Endometrial microvascular endothelial cells (primary cell): ENCODE data around the gene FHIT. TPM values are rescaled to one million over a fixed set of nuclear protein-coding genes. Genes with fewer than 3 reads are reported as not detected.

Source experiments
- in situ Hi-C: cut with HindIII; loops from 2 replicates; pipeline ENCODE4 v1.10.0; 2017; ENCODE audit warnings: low sequenced_read_pairs, low pct_unique_long_range_greater_than_20kb; ENCODE audit errors: inconsistent ontology term
- total RNA-seq: library from RNA; depleted of rRNA; stranded (reverse); fragments of >200 nt; gene quantifications from one replicate; pipeline ENCODE4 v1.2.3, GENCODE V29; 2015; ENCODE audit errors: inconsistent ontology term

Gene FHIT
- total RNA-seq, 1 donor from 2014 or later = 0.19 TPM

DNA sequence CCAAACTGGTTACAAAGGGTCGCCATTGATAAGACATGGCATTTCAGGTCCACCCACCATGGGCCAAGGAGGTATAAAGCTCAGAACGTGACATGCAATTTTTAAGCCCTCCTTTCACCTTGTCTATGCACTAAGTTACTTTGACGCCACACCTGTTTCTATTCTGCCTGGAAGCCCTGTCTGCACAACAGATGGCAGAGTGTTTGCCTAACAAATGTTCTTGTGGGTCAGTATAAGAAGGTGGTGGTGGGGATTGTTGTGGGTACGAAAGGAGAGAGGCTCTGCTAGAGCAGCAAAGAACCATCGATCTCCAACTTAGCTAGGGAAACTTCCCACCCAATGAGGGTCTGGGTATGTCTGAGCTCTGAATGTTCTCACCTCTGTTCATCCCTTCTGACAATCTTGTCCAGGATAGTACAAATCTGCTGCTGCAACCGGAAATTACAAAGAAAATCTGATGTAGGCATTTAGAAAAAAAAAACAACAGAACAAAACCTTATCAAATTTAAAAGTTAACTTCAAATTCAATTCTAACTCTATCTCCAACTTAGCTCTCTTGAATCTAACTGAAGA is 1256.4 kb downstream of the FHIT start:
- in situ Hi-C loops = no loop called here

- in situ Hi-C loops = no loop called here
These were observed 1258.7 kb downstream of the FHIT start for GRCh38 chr3:59992578-59992977.

DNA sequence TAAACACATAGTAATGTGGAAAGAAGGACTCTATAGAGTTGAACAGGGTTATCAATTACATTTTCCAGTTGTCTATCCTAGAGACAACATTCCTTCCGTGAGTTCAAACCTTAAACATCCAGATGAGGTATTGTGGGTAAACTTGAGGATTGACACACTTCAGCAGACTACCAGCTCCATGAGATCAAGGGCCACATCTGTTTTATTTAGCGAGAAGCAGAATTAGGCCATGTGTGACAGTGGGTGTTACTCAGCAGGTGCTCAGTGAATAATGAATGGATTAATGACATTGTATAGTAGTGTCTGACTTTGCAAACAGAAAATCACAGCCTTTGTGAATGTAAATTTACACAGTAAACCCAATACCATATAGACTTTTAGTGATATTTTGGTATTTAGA is 1260.3 kb downstream of the FHIT start:
- in situ Hi-C loops = no loop called here

- in situ Hi-C loops = no loop called here
These were observed 1268.7 kb downstream of the FHIT start for GRCh38 chr3:59982510-59982909.

DNA sequence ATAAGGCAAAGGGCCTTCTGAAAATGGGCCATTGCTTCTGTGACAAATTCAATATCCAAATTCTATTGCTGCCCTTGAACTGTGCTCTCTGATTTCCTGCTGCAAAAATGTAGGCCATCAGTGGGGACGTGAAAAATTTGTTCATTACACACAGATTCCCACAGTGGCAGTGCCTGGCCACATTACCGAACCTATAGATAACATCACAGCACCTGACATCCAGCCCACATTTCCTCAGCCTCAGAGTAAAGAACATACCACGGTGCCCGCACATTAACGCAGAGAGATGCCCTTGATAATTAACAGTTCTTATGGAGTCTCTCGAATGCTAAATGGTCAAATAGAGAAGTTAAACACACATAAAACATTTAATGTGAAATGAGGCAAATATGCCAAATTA is 1269.9 kb downstream of the FHIT start:
- in situ Hi-C loops = no loop called here

GRCh38 chr3:59980576-59980975 is 1270.7 kb downstream of the FHIT start:
- in situ Hi-C loops = no loop called here

- in situ Hi-C loops = no loop called here
These were observed 1271.7 kb downstream of the FHIT start for GRCh38 chr3:59979542-59979941.

- in situ Hi-C loops = no loop called here
These were observed 1272.3 kb downstream of the FHIT start for GRCh38 chr3:59978979-59979378.

DNA sequence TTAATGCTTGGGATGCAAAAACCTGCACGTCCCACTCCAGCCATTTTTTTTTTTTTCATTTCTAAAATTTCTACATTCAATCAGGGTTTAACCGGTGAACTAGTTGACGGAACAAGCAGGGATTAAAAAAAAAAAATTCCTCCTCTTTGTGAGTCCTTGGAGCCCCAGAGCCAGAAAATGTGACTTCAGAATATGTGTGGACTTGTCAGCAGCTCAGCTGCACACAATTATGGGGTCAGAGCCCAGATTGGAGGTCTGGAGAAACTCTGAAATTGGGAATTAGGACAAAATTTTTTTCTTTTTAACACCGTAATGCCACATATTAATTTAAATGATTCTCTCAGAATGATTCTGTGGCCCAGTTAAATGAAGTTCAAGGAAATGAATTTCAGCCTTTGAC is 1280.5 kb downstream of the FHIT start:
- in situ Hi-C loops = no loop called here

- in situ Hi-C loops = no loop called here
These were observed 1280.9 kb downstream of the FHIT start for GRCh38 chr3:59970376-59970775.

- in situ Hi-C loops = no loop called here
These were observed 1282.7 kb downstream of the FHIT start for GRCh38 chr3:59968513-59969045.

DNA sequence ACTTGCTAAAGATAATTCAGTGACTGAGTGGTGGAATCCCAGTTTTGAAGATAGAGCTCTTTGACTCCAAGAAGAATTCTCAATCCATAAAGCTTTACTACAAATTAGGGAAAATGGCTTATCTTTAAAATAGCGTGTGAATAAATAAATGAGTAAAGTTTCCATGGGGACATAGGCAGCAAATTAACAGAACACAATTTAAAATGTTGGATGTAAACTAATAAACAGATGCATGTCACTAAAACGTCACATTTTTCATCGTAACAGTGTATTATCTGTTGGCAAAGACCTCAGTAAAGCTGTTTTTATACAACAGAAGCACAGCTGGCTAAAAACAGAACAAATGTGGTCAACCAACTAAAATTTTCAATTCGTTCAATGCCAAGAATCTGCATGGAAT is 1287.6 kb downstream of the FHIT start:
- in situ Hi-C loops = no loop called here

DNA sequence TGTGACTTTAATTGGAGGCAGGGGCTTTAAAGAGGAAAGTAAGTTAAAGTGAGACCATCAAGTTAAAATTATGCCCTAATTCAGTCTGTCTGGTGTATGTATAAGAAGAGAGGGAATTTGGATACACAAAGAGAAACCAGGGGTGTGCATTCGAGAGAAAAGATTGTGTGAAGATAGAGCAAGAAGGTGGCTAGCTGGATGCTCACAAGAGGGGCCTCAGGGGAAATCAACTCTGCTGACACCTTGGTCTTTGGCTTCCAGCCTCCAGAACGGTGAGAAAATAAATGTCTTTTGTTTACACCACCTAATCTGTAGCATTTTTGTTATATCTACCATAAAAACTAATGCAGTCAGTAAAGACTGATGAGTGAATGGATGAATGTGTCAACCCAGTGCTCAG is 1294.1 kb downstream of the FHIT start:
- in situ Hi-C loops = no loop called here

- in situ Hi-C loops = no loop called here
These were observed 1298.1 kb downstream of the FHIT start for GRCh38 chr3:59953104-59953503.

DNA sequence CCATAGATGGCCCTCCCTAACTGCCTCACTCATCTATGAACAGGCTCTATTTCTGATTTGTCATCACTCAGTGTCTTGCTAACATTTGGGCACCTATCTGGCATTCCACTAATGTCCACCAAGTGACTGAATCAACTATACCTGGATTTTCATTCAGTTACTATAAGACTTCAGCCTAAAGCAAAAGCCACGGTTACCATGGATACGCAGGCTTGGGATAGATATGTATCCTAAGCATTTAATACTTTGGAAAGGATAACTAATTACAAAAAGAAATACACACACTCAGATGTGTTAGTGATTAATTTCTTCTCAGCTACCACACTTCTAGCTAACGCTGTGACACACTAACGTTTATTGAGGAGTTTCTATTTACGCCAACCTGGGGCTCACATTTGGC is 1301.9 kb downstream of the FHIT start:
- in situ Hi-C loops = no loop called here

GRCh38 chr3:59946401-59946800 is 1304.9 kb downstream of the FHIT start:
- in situ Hi-C loops = no loop called here

DNA sequence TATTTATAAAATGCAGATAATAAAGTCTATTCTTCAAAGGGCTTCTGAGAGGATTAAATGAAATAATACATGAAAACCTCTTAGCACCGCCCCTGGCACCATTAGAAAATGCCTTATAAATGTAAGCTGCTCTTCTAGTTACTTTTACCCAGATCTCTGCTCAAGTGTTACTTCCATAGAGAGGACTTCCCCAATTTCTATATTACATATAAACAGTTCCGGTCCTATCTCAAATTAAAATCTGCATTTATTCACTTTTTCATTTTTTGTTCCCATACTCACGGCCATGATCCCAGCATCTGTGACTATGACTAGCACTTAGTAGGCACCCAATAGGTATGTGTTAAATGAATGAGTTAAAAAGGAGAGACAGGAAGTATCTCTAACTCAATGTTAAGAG is 1310.5 kb downstream of the FHIT start:
- in situ Hi-C loops = no loop called here

GRCh38 chr3:59939826-59940426 is 1311.3 kb downstream of the FHIT start:
- in situ Hi-C loops = no loop called here

GRCh38 chr3:59938828-59939227 is 1312.4 kb downstream of the FHIT start:
- in situ Hi-C loops = no loop called here

GRCh38 chr3:59937201-59937600 is 1314.1 kb downstream of the FHIT start:
- in situ Hi-C loops = no loop called here

DNA sequence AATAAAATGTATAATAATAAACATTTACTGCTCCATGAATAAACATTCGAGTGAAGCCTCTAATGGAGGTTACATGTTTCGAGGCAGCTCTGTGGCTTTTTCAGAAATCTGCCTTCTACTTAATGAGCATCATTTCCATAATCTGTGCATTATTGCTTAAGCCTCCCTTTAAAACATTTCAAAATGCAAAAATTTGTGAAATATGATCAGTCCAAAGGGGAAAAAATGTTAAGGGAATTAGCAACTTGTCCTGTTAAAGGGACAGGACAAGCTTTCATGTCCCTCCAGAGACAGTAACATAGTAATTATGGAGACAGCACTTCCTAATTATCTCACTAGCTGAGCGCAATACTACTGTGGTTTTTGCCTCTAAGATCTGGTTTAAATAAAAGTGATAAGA is 1314.8 kb downstream of the FHIT start:
- in situ Hi-C loops = no loop called here
